ENCODE results near the gene MRPL24.

MRPL24 gene

DNA sequence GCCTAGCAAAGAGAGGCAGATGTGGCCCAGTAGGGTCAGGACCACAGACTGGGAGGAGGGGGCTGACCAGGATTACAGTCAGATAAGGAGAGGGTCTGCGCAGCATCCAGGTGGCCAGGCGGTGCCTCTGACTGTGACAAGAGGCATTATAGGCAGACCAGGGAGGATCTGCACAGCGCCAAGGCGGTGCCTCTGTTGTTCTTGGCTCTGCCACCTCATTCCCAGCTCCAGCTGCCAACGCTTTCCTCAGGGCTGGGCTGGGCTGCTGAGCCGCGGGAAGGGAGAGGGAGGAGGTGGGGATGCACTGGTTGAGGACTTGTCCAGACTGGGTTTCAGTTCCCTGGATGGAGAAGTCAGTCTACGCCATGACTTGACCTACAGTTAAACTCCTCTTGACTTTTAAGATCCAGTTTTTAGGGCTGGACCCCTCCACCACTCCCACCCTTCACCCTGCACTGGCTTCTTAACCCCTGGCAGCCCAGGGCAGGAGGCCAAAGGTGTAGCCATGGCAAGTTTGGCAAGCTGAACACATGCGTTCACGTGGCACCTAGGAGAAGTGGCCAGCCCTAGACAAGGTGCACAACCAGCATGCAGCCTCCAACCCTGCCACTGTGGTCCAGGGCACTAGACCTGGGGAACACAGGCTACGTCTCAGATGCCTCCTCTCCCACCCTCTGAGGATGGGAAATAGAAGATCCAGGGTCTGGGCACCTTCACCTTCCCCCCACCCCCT is 31.0 kb downstream of the MRPL24 start:
- DNase-seq (ENCODE audit: low read depth): no peak

DNA sequence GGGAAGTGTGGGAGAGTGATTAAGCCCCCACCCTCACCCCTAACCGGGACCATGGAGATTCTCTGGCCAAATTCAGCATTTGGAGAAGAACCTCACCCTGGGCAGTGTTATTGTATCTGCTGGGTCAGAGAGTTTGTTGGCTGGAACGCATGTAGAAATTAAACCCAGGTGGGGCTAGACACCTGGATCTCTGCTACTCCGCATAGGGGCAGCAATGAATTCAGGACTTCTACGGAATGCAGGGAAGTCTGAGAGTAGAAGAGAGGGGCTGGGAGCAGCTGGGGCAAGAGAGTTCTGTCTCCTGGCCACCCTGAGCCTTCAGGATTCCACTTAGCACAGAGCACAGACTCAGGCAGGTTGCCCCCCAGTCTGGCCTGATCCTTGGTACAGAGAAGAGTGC is 31.9 kb downstream of the MRPL24 start:
- DNase-seq (ENCODE audit: low read depth): no peak

GRCh38 chr1:156708218-156708661 is 32.6 kb downstream of the MRPL24 start:
- DNase-seq (ENCODE audit: low read depth): no peak

DNA sequence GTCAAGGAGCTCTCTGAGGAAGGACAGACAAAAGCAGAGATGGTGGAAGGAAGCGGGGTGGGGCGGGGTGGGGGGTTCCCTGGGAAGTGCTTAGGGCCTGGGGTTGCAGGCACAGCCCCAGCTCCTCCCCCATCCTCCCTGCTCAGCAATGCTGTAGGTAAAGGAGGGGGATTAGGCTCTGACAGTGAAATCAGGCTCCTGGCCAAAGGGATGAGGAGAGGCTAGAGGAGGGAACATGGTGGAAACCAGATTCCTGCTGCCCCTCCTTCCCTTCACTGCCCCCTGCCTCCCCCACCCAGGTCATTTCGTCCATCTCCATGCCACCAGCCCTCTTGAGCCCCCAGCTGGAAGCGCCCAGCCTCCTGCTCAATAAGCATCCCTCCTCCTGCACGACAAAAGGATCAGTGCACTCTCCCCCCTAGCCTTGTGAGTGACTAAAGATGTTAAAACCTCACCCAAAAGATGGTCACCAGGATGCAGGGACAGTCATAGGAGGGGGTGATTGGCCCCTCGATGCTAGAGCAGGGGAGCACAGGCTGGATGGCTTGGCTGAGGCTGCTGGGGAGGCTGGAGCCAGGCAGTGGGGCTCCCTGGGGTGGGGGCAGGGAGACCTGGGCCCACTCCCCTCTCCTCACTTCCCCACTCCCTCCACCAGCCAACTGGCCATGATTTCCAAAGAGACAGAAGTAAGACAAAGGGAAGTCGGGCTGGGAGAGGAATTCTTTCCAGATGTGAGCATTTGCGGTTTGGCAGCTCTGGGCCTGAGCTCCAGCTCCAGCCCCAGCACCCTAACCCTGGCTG is 33.3 kb downstream of the MRPL24 start:
- no peak for DNase-seq (ENCODE audit: low read depth)

GRCh38 chr1:156706657-156707416 is 34.1 kb downstream of the MRPL24 start:
- no peak for DNase-seq (ENCODE audit: low read depth)

DNA sequence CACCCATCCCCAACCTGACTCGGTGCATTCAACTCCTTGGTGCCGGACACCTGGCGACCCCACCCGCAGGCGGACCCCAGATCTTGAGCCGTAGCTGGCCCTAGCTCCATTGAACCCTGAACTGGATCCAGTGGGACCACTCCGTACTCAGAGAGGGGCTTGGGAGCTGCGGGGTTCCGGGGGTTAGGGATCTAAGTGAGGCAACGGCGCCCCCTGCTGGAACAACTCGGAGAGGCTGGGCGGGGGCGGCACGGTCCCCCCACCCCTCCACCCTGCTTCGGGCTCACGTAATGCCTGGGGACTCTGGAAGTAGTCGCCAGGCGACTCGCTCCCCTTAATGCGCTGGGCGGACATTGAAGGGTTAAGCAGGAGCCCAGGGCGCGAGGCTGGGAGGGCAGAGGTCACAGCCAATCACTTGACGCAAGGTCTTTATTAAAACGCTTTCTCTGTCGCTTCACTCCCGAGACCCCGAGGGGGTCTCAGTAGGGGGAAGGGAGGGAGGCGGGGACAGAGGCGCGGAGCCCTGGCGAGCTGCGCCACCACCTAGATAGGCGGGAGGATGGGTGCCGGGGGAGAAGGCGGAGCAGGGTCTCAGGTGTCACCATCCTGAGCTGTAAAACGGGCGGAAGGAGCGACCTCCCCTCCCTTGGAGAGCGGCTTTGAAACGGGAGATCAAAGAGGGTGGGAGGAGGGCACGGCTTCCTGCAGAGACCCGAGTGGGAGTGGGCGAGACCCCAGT is 34.8 kb downstream of the MRPL24 start:
- peak; percentile 47 for DNase-seq (ENCODE audit: low read depth)

GRCh38 chr1:156705321-156705917 is 35.5 kb downstream of the MRPL24 start, which contains the start of gene CRABP2:
Gene CRABP2, minus strand, starts transcription at chr1:156705583. Its CDS starts 137 bp downstream, at chr1:156705446.
- no peak for DNase-seq (ENCODE audit: low read depth)

- no peak for DNase-seq (ENCODE audit: low read depth)
Observed at GRCh38 chr1:156704930-156705320, 36.0 kb downstream of the MRPL24 start.

DNA sequence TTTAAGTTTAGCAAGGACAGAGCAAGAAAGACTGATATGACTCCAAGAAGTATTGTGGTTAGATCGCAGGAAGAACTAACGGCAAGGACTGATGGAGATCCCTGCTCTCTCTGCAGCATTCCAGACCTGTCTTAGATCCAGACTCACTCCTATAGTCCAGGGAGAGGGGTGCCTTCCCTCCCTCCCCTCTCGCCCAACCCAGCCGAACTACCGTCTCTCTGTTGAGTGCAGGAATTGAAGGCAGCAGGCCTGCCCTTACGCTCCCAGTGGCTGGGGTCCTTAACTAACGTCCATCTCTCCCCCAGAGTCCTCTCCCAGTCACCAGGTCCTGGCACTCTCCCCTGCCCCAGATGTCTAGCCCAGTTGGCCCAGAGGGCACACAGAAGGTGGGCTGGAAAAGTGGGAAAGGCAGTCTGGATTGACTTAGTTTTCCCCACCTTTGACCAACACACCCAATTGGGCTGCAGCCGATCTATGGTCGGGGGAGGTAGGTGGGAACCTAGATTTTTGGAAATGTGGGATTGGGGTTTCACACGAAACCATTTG is 36.6 kb downstream of the MRPL24 start:
- no peak for DNase-seq (ENCODE audit: low read depth)

DNA sequence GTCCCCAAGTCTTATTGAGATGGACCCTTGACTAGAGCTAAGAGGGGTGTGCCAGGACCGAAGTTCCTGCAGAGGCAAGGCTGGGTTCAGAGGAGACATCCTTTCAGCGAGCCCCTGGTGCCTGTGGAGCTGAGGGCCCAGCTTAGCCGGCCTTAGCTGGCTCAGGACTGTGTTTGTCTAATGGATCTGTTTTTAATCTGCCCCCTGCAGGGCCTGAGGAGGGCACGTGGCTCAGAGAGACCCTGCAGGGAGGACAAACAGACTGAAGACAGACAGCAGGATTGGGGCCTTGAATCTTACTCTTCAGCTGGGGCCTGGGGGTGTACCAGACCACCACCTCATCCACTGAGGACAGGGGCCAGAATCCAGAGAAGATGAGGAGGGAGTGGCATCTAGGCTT is 37.1 kb downstream of the MRPL24 start:
- DNase-seq (ENCODE audit: low read depth): no peak

- DNase-seq (ENCODE audit: low read depth): no peak
Observed at GRCh38 chr1:156703336-156703735, 37.6 kb downstream of the MRPL24 start.

GRCh38 chr1:156700736-156701531 is 40.0 kb downstream of the MRPL24 start:
- no peak for DNase-seq (ENCODE audit: low read depth)

DNA sequence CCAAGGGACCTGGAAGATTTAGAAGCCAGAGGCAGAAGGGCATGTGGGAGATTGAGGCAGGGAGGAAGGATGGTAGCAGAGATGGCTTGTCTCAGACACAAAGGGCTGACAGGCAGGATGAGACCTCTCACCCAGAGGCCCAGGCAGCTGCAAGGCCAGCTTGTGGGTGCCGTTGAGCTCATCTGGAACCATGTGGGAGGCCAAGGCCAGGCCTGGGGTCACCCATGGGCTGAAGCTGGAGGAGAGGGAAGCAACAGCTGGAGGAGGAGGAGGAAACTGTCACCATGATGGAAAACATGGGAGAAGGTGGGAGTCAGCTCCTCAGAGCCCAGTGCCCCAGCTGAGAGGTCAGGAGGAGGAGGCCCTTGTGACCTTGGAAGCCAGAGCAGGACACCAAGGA is 41.9 kb downstream of the MRPL24 start:
- DNase-seq (ENCODE audit: low read depth): no peak

DNA sequence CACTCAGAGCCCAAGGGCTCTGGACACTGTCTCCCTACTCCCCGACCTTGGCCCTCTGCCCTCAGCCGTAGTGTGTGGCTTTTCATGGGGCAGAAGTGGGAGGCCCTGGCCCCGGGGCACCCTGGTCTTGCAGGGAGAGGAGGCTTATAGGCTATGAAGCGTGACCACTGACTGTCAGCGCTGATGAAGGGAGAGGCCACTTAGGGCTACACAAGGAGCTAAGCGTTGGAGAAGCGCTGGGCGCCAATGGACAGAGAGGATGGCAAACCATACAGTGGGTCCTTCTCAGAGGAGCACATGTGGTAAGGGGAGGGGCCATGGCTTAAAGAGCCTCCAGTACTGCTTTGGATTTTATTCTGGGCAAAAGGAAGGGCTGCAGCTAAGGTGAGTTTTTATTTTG is 43.4 kb downstream of the MRPL24 start:
- no peak for DNase-seq (ENCODE audit: low read depth)

DNA sequence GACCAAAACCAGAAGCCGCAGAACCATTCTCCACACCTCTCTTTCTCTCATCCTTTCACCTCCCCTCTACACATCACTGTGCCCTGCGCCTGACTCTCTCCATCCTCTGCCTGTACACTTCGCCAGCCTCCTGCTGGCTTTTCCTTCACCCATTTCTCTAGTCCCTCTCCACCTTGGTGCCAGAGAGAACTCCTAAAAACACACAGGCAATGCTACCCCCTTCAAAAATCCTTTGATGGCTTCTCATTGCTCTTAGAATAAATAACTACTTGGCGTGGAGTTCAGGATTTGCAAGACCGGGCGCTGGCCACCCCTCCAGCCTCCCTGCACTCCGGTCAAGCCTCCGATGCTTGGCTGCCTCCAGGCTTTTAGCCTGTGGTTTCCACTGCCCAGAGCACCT is 44.1 kb downstream of the MRPL24 start:
- DNase-seq (ENCODE audit: low read depth): no peak

DNA sequence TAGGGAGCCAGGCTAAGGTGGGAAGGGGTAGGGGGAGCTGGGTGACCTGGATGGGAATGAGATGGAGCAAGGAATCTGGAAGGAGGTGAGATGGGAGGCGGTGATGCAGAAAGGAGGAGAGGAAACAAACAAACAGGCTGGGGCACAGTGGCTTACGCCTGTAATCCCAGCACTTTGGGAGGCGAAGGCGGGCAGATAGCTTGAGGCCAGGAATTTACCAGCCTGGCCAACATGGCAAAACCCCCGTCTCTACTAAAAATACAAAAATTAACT is 46.3 kb downstream of the MRPL24 start:
- no peak for DNase-seq (ENCODE audit: low read depth)

DNA sequence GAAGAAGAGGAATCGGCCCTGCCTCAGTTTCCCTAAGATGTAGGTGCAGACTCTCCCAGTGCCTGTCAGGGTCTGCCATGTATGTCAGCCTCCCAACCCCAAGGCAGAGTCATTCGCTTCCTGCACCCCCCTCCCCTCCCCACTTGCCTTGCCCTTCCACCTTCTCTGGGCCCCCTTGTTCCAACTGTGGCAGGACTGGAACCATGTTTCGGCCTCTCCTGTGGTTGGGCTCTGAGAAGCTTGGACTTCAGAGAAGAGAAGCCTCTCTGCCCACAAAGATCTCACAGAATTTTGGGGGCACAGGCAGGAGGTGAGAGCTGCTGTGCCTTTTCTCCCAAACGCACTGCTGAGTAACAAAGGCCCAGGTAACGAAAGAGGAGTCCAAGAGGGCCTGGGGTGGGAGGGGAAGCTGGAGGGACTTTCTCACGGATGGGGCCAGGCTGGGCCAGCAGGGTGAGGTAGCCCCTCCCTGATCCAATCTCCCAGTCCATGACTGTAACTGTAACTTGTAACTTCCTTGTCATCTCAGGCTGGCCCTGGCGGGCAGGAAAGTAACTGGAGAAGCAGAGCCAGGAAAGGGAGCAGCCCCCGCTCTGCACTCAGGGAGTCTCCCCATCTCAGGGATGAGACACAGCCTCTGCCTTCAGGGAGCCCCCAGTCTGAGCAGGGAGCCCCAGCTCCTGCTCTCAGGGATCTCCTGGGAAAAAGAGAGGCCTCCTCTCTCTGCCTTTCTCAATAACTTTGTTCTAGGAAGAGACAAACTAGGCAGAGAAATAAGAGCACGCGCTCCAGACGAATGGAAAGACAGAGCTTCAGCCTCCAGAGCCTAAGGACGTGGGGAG is 46.8 kb downstream of the MRPL24 start:
- no peak for DNase-seq (ENCODE audit: low read depth)

DNA sequence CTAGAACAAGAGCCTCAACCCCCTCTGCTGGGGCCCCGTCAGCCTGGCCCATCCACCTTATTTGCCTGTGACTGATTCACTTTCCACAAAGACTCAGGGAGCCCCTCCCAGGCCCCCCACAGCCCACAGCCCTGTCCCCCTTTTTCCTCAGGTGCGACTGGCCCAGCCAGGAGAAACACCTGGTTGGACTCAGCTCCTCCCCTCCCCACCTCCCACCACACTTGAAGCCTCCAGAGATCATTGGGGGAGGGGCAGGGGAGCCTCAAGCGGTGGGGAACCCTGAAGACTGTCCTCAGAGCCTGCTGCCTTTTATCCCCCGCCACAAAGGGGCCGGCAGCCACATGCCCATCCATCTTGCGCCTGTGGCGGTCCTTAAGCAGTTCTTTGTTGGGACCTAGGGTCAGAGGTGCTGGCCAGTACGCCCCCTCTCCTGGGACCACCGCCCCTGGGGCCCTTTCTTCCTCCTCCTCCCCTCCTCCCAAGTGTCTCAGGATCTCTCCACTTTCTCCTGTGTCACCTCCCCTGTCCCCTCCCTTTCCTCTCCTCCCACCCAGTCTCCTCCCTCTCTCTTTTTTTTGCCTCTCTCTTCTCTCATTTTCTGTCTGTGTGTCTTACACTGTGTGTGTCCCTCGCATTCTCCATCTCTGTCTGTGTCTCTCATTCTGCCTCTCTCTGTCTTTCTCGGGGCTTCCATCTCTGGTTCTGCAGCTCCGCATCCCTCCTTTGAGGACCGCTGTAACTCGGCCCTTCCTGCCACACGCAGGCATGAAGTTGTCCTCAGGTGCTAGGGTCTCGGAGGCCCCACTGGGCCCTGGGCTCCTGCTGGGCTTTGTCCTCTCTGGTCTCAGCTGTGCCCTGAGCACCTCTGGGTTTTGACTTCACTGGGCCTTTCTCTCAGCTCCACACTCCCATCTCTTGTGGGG is 47.7 kb downstream of the MRPL24 start:
- DNase-seq (ENCODE audit: low read depth): no peak

Measured in stimulated activated CD8-positive, alpha-beta memory T cell treated with anti-CD3 and anti-CD28 coated beads, Interleukin-12 subunit alpha, Interleukin-12 subunit beta, amount 100 ng/mL, for 1 hour (primary cell).